Thyroid gland (tissue), 4 donors: ENCODE measurements around the gene ADGRB3. TPM values are rescaled to one million over a fixed set of nuclear protein-coding genes. Genes with fewer than 3 reads are reported as not detected.
"Not testable (repeated sequence)": the region's sequence is repeated elsewhere in the genome, so short reads cannot be mapped to it uniquely, and the experiment has no call there.

Experiments used
- DNase-seq, 2 donors: peaks; one replicate each; pipeline ENCODE4 v3.0.0-alpha.2; 2019
- H3K27ac ChIP-seq, 3 donors: fragments of 200-600 bp; sonication (generic); 1 replicate in 2 of 3; 2 replicates in 1 of 3; pipeline ENCODE4 v1.5.1; 2016 to 2019; ENCODE audit warnings: mild to moderate bottlenecking in 1 of 3, moderate library complexity in 1 of 3
- H3K27me3 ChIP-seq: fragments of 200-600 bp; sonication (generic); one replicate; pipeline ENCODE4 v1.5.1; 2019
- H3K36me3 ChIP-seq, 2 donors: fragments of 200-600 bp; sonication (generic); one replicate each; pipeline ENCODE4 v1.5.1; 2016 to 2019
- H3K4me1 ChIP-seq, 2 donors: fragments of 200-600 bp; sonication (generic); one replicate each; pipeline ENCODE4 v1.5.1; 2017 to 2019
- H3K4me3 ChIP-seq, 3 donors: fragments of 200-600 bp; sonication (generic); replicated peaks in 1 of 3; 1 replicate in 2 of 3; 2 replicates in 1 of 3; pipeline ENCODE4 v1.5.1; 2016; ENCODE audit warnings: mild to moderate bottlenecking in 1 of 3
- H3K9me3 ChIP-seq: fragments of 200-600 bp; sonication (generic); one replicate; pipeline ENCODE4 v1.5.1; 2017
- CTCF ChIP-seq, 6 experiments: fragments of 200-600 bp in 3 of 6; fragments of 450-650 bp in 3 of 6; sonication (generic) in 3 of 6; IDR thresholded peaks; one replicate each; pipeline ENCODE4 v1.5.1; 2016 to 2019; ENCODE audit warnings: antibody characterized with exemption in 6 of 6, mild to moderate bottlenecking in 2 of 6, inconsistent platforms in 1 of 6, moderate library complexity in 1 of 6
- POLR2A ChIP-seq, 2 donors: fragments of 450-650 bp; IDR thresholded peaks; one replicate each; pipeline ENCODE4 v1.6.1; 2017; ENCODE audit warnings: antibody characterized with exemption in 2 of 2, mild to moderate bottlenecking in 2 of 2, moderate library complexity in 1 of 2
- WGBS, 2 donors: methylation state at CpG; one replicate each; pipeline ENCODE4 v1.1.5; 2017; 5-methylcytosine and 5-hydroxymethylcytosine counted together
- intact Hi-C: fragments of 100-400 bp; cut with DNase I; formaldehyde crosslinking; loops from one replicate; pipeline ENCODE4 v1.15.1; 2023
- total RNA-seq, 4 donors: library from RNA; depleted of rRNA; stranded (reverse); fragments of >200 nt; gene quantifications; one replicate each; pipeline ENCODE4 v1.2.3, GENCODE V29; 2016

Gene ADGRB3
- total RNA-seq, 4 donors from 2014 or later = 0.45 to 3.0 (median 1.4) TPM

DNA sequence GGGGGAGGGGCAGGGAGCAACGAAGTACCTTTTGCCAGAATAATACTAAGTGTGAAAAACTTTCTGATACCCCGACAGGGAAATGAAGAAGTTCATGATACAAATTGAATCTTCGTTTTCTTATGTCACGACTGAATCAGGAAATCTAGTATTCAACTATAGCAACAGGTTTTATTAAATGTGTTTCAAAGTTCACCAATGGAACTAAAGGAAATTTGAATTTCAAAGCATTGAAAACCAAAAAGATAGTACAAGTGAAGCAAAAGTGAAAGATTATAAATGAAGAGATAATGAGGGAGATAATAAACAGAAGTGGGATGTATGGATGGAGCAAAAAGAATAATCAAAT is 333.2 kb downstream of the ADGRB3 start:
- intact Hi-C loops = no loop called here
- WGBS, 2 donors = 3 to 8% methylated on average over 4 of the region's 4 CpGs
- H3K27me3 ChIP-seq = no peaks in the 10 kb centered on the region
- TF ChIP-seq POLR2A (IDR thresholded peaks at IDR 0.05) (no peak), CTCF (IDR thresholded peaks at IDR 0.05) (no peak)
- no peak overlapping the region for H3K4me3 ChIP-seq
- H3K9me3 ChIP-seq = no peaks in the 10 kb centered on the region
- no peaks in the 10 kb centered on the region for H3K36me3 ChIP-seq
- no peaks in the 10 kb centered on the region for H3K4me1 ChIP-seq
- DNase-seq = no peak
- no peak overlapping the region for H3K27ac ChIP-seq

GRCh38 chr6:68973066-68973465 is 338.0 kb downstream of the ADGRB3 start:
- TF ChIP-seq POLR2A (IDR thresholded peaks at IDR 0.05) = no peak
- TF ChIP-seq CTCF (IDR thresholded peaks at IDR 0.05) = no peak
- DNase-seq = no peak
- Histone ChIP-seq H3K4me3 (no peak overlapping the region), H3K36me3 (no peaks in the 10 kb centered on the region), H3K4me1 (peaks cover 0 to 10% of the 10 kb centered on the region in 2 donors), H3K27me3 (no peaks in the 10 kb centered on the region), H3K9me3 (no peaks in the 10 kb centered on the region), H3K27ac (no peak overlapping the region)
- intact Hi-C loops = no loop called here

- TF ChIP-seq POLR2A (IDR thresholded peaks at IDR 0.05) = no peak
- TF ChIP-seq CTCF (IDR thresholded peaks at IDR 0.05) = no peak
- Histone ChIP-seq H3K9me3 (no peaks in the 10 kb centered on the region), H3K4me3 (no peak overlapping the region), H3K36me3 (no peaks in the 10 kb centered on the region), H3K4me1 (peaks cover 0 to 10% of the 10 kb centered on the region in 2 donors), H3K27ac (no peak overlapping the region), H3K27me3 (no peaks in the 10 kb centered on the region)
- intact Hi-C loops = no loop called here
- WGBS, 2 donors = 13 to 26% methylated on average over 2 of the region's 2 CpGs
- peak in 1 of 2 donors; percentile 19 for DNase-seq
Measured at GRCh38 chr6:68975064-68975463, 340.0 kb downstream of the ADGRB3 start.

DNA sequence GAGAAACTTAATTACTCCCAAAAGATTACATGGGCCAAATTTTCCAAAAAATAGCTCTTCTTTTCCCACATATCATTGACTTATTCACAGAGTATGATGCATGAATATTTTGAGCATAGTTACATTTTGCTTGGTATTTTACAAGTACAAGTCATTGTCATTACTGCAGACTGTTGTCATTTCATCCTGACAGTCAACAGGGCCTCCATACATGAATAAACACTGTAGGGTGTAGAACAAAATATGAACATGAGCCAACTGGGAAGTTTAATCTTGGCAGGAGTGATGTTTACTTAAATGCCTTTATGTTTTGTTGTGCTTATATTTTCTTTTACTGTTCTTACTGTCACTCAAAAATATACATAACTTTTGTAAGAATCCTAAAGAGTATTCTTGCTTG is 340.7 kb downstream of the ADGRB3 start:
- H3K4me3 ChIP-seq = no peak overlapping the region
- no peak for TF ChIP-seq CTCF (IDR thresholded peaks at IDR 0.05)
- H3K9me3 ChIP-seq = no peaks in the 10 kb centered on the region
- peaks cover 0 to 10% of the 10 kb centered on the region in 2 donors for H3K4me1 ChIP-seq
- H3K36me3 ChIP-seq = no peaks in the 10 kb centered on the region
- no peaks in the 10 kb centered on the region for H3K27me3 ChIP-seq
- no peak for DNase-seq
- no peak overlapping the region for H3K27ac ChIP-seq
- intact Hi-C loops = no loop called here

DNA sequence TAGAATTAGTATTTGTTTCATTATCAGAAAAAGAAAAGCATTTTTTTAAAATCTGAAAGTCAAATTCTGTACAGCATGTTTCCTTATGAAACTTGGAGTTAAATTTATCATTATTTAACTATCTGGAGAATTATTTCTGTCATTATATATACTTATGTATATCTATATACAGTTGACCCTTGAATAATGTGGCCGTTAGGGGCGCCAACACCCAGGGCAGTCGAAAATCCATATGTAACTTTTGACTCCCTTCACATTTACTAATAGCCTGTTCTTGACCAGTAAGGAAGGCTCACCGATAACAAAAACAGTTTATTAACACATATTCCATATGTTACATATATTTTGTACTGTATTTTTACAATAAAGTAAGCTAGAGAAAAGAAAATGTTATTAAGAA is 341.2 kb downstream of the ADGRB3 start:
- Histone ChIP-seq H3K9me3 (no peaks in the 10 kb centered on the region), H3K27me3 (no peaks in the 10 kb centered on the region), H3K4me1 (peaks cover 0 to 10% of the 10 kb centered on the region in 2 donors), H3K36me3 (no peaks in the 10 kb centered on the region), H3K27ac (no peak overlapping the region), H3K4me3 (no peak overlapping the region)
- WGBS, 2 donors = 78 to 82% methylated on average over 4 of the region's 4 CpGs
- no peak for TF ChIP-seq POLR2A (IDR thresholded peaks at IDR 0.05)
- no peak for DNase-seq
- intact Hi-C loops = no loop called here

- no peak for TF ChIP-seq CTCF (IDR thresholded peaks at IDR 0.05)
- TF ChIP-seq POLR2A (IDR thresholded peaks at IDR 0.05) = no peak
- Histone ChIP-seq H3K4me1 (peaks cover 0 to 10% of the 10 kb centered on the region in 2 donors), H3K9me3 (no peaks in the 10 kb centered on the region), H3K27ac (no peak overlapping the region), H3K36me3 (no peaks in the 10 kb centered on the region), H3K4me3 (no peak overlapping the region), H3K27me3 (no peaks in the 10 kb centered on the region)
- intact Hi-C loops = no loop called here
- no peak for DNase-seq
Measured at GRCh38 chr6:68978411-68978810, 343.3 kb downstream of the ADGRB3 start.

GRCh38 chr6:68981668-68982067 is 346.6 kb downstream of the ADGRB3 start:
- H3K36me3 ChIP-seq, DNase-seq, H3K27ac ChIP-seq, H3K27me3 ChIP-seq, H3K9me3 ChIP-seq, H3K4me3 ChIP-seq, intact Hi-C loops, H3K4me1 ChIP-seq: not testable (repeated sequence)
- WGBS, 2 donors = 96 to 97% methylated on average over 7 of the region's 7 CpGs
